ENCODE measurements around the gene TUBA1B.

TUBA1B gene

DNA sequence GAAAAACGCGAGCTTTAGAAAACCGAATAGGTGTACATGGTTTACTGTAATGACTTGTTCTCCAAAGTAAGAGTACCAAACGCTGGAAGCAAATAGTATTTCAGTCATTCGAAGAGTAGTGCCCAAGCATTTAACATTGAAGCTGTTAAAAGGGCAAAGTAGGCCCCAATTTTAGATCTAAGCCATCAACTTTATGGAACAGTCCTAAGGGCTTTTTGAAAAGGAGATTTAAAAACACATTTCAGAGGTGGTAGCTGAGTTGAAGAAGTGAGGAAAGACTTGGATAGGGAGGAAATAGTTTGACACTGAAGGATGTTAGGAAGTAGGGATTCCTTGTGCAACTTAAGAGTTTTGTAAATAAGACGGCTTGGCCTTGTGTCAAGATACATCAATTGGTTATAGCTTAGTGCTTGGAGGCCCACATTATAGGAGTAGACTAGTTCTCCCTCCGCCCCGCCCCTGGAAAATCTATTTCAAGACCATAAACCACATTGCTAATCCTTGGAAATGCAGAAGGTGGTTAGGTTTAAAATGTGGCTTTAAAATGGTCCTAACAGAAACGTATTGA lies 783 bp upstream of the TUBA1B start:
- TF ChIP-seq, protein P1, sequence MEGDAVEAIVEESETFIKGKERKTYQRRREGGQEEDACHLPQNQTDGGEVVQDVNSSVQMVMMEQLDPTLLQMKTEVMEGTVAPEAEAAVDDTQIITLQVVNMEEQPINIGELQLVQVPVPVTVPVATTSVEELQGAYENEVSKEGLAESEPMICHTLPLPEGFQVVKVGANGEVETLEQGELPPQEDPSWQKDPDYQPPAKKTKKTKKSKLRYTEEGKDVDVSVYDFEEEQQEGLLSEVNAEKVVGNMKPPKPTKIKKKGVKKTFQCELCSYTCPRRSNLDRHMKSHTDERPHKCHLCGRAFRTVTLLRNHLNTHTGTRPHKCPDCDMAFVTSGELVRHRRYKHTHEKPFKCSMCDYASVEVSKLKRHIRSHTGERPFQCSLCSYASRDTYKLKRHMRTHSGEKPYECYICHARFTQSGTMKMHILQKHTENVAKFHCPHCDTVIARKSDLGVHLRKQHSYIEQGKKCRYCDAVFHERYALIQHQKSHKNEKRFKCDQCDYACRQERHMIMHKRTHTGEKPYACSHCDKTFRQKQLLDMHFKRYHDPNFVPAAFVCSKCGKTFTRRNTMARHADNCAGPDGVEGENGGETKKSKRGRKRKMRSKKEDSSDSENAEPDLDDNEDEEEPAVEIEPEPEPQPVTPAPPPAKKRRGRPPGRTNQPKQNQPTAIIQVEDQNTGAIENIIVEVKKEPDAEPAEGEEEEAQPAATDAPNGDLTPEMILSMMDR (IDR thresholded peaks at IDR 0.05), result no peak

DNA sequence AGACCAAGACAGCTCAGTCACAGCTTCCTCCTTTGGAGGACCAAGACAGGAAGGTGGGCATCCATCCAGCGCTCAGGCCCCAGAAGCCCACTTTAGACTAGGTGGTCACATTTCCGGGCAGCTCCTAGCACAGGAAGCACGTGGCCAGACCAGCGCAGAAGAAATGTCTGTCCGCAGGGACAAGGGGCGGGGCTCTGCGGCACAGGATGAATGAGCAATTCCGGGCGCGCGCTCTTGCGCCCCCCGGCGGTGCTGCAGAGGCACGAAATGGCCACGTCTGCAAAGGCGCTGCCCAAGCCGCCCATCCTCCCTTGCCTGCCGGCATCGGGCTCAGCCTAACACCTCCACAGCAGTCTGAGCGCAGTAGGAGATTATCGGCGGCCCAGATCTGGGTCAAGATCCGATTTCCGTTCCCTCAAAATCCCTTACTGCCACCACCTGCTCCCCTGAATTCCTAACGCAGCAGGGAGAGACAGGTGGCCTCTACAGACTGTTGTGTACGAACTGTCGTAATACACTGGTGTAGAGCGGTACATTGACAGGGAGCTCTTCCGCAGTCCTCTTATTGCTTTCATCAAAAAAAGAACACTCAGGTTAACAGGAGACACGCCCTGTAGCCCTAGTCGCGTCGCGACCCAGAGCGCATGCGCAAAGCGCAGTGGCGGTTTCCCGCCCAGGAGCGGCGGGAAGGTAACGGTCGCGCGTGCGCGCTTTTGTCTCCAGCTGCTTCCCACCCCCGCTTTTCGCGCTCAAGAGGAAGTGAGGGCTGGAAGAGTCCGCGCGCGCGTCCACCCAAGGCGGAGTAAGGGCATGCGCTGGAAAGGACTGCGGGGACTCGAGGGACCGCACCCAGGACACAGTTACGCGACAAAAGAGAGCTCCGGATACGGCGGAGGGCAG lies 794 bp downstream of the TUBA1B start:
- TF ChIP-seq, protein P1 (IDR thresholded peaks at IDR 0.05), result peak; percentile 95

DNA sequence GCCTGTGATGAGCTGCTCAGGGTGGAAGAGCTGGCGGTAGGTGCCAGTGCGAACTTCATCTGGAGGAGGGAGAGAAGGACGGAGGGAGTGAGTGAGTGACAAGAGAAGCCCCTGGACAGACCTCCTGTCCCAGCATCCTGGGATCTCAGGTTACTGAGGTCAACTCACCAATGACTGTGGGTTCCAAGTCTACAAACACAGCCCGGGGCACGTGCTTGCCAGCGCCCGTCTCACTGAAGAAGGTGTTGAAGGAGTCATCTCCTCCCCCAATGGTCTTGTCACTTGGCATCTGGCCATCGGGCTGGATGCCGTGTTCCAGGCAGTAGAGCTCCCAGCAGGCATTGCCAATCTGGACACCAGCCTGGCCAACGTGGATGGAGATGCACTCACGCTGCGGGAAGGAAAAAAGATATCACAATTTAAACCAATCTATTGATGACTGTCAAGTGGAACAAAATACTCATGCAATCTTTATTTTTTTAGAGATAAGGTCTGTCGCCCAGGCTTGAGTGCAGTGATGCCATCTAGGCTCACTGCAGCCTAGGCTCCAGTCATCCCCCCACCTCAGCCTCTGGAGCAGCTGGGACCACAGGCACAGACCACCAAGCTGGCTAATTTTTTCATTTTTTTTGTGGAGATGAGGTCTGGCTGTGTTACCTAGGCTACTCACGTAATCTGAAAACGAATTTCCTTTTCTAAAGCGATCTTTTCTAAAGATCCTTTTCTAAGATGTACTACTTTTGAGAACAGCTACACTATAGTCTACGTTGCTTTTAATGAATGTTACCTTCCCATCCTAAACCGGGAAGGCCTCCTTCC lies 1.7 kb downstream of the TUBA1B start:
- TF ChIP-seq, protein P1 (IDR thresholded peaks at IDR 0.05), result no peak

DNA sequence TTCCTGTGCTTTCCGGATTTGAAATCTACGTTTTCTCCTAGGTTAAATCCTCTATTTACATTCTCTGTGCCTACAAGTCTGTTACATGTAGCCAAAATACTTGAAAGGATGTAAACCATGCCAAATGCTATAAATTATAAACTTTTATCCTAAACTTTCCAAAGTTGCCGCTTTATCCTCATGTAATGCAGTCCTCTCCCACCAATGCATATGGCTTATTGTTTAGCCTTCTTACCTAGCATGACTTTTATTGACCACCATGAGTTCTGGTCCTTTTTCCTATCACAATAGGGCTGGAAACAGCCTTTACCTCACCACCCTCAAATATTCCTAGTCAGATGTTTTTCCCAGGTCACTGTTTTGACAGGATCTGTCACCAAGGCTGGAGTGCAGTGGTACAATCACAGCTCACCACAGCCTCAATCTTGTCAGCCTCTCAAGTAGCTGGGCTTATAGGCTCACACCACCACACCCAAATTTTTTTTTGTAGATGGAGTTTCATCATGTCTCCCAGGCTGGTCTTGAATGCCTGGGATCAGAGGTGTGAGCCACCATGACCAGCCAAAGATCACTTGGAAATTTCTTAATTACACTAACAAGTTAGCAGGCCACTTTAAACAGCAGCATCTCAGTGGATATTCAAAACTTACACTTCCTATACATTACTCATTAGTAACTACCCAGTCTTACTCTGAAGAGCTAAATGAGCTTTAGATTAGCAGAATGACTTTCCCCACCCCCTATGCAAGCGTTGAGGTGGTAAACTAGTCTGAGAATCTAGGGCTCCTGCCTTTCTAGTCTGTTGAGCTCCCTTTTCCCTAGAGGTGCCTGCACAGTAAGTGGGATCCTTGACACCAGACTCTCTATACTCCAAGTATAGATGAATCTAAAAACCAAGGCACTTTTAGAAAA lies 4.1 kb downstream of the TUBA1B start:
- TF ChIP-seq, protein P1 (IDR thresholded peaks at IDR 0.05), result no peak

DNA sequence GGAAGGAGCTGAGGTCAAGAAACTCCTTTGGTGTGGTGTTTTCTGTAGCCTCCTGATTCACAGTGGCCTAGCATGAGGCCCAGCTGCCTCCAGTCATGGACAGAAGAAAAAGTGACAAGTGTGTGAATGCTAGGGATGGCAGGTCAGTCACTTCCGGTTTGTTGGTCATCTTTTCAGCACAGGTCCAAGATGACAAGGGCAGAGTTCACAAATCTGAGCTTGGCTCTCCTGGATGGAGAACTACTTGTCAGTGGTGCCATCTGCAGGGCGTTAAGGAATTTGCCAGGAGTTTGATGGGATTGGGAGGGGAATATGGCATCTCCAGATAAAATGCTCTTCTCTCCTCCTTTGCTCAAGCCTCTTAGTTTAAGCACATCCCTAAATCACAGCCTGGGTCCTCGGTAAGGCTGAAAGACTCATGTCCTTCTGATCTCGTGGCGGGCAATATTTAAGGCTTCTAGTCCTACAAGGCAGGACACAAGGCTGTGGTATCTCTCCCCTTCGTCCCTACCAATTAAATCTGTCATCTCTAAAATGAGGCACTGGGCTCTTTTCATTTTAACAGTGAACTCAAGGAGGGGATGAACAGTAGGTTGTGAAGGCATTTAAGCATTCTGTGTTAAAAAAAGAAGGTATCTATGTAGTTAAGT lies 10.0 kb downstream of the TUBA1B start:
- TF ChIP-seq, protein P1 (IDR thresholded peaks at IDR 0.05), result peak; percentile 70

DNA sequence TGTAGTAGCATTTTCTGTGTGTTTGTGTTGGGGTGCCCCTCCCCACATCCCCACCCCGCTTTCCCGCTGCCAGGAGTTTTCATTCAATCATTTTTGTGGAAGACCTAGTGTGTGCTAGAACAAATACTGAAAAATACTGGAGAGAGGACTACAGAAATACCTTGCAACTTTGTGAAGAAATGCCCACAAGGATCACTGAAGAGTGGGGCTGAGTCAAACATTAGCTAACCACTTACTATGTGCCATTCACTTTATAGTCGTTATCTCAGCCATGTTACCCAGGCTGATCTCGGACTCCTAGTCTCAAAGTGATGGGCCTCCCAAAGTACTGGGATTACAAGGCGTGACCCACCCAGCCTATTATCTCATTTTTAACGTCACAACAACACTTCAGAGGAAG lies 20.0 kb downstream of the TUBA1B start:
- TF ChIP-seq, protein P1 (IDR thresholded peaks at IDR 0.05), result no peak
